MM.1S (cell line): ENCODE measurements around the gene ZNG1F.
"Not testable (repeated sequence)": the region's sequence is repeated elsewhere in the genome, so short reads cannot be mapped to it uniquely, and the experiment has no call there.

Experiments
- DNase-seq: peaks from one replicate; pipeline ENCODE4 v3.0.0-alpha.2; 2015
- H2AFZ ChIP-seq: fragments of 300-600 bp; sonication (generic); 2 replicates; pipeline ENCODE4 v1.6.0; 2016; ENCODE audit warnings: antibody characterized with exemption, low read length
- H3F3A ChIP-seq: fragments of 300-600 bp; sonication (generic); 2 replicates; pipeline ENCODE4 v1.6.1; 2016; ENCODE audit warnings: mild to moderate bottlenecking, antibody characterized with exemption, low read length, moderate library complexity, mixed read lengths; ENCODE audit not compliant: insufficient read depth
- H3K27ac ChIP-seq: fragments of 300-600 bp; sonication (generic); 2 replicates; pipeline ENCODE4 v1.5.1; 2016; ENCODE audit warnings: mild to moderate bottlenecking, low read length
- H3K27me3 ChIP-seq: fragments of 300-600 bp; sonication (generic); replicated peaks from 2 replicates; pipeline ENCODE4 v1.6.0; 2016; ENCODE audit warnings: low read length; ENCODE audit not compliant: insufficient read depth
- H3K36me3 ChIP-seq: fragments of 300-600 bp; sonication (generic); replicated peaks from 2 replicates; pipeline ENCODE4 v1.6.1; 2016; ENCODE audit warnings: mild to moderate bottlenecking, low read length, mixed read lengths; ENCODE audit not compliant: insufficient read depth
- H3K4me1 ChIP-seq: fragments of 300-600 bp; sonication (generic); 2 replicates; pipeline ENCODE4 v1.6.1; 2016; ENCODE audit warnings: low read length, mixed read lengths
- H3K4me2 ChIP-seq: fragments of 300-600 bp; sonication (generic); 2 replicates; pipeline ENCODE4 v1.6.0; 2016; ENCODE audit warnings: low read depth, low read length
- H3K4me3 ChIP-seq: fragments of 300-600 bp; sonication (generic); 2 replicates; pipeline ENCODE4 v1.5.1; 2016; ENCODE audit warnings: low read length, mixed read lengths
- H3K79me2 ChIP-seq: fragments of 300-600 bp; sonication (generic); 2 replicates; pipeline ENCODE4 v1.6.1; 2016; ENCODE audit warnings: mixed run types, low read length, mixed read lengths
- H3K9ac ChIP-seq: fragments of 300-600 bp; sonication (generic); 2 replicates; pipeline ENCODE4 v1.6.1; 2016; ENCODE audit warnings: low read length, mixed read lengths
- H3K9me2 ChIP-seq: fragments of 300-600 bp; sonication (generic); replicated peaks from 2 replicates; pipeline ENCODE4 v1.6.1; 2016; ENCODE audit warnings: mild to moderate bottlenecking, low read length, mixed read lengths; ENCODE audit not compliant: insufficient read depth
- H3K9me3 ChIP-seq: fragments of 300-600 bp; sonication (generic); replicated peaks from 2 replicates; pipeline ENCODE4 v1.6.1; 2016; ENCODE audit warnings: mild to moderate bottlenecking, low read length, mixed read lengths; ENCODE audit not compliant: insufficient read depth
- H4K20me1 ChIP-seq: fragments of 300-600 bp; sonication (generic); 2 replicates; pipeline ENCODE4 v1.6.1; 2016; ENCODE audit warnings: mild to moderate bottlenecking, low read length, moderate library complexity, mixed read lengths; ENCODE audit not compliant: insufficient read depth
- TF ChIP-seq, protein P1 (sequence below): fragments of 300-600 bp; sonication (generic); IDR thresholded peaks from 2 replicates; pipeline ENCODE4 v1.5.1; 2016; ENCODE audit warnings: antibody characterized with exemption, low read length, mixed read lengths

Gene ZNG1F

GRCh38 chr9:41088450-41089059 lies 100.6 kb downstream of the ZNG1F start:
- not testable (repeated sequence) for H3K27ac ChIP-seq, H3K9me2 ChIP-seq, H2AFZ ChIP-seq, H3K36me3 ChIP-seq, H3K4me1 ChIP-seq, H3F3A ChIP-seq, H3K79me2 ChIP-seq, DNase-seq, H3K9me3 ChIP-seq, H3K27me3 ChIP-seq, H4K20me1 ChIP-seq, H3K4me2 ChIP-seq, H3K9ac ChIP-seq, H3K4me3 ChIP-seq
- TF ChIP-seq, protein P1, sequence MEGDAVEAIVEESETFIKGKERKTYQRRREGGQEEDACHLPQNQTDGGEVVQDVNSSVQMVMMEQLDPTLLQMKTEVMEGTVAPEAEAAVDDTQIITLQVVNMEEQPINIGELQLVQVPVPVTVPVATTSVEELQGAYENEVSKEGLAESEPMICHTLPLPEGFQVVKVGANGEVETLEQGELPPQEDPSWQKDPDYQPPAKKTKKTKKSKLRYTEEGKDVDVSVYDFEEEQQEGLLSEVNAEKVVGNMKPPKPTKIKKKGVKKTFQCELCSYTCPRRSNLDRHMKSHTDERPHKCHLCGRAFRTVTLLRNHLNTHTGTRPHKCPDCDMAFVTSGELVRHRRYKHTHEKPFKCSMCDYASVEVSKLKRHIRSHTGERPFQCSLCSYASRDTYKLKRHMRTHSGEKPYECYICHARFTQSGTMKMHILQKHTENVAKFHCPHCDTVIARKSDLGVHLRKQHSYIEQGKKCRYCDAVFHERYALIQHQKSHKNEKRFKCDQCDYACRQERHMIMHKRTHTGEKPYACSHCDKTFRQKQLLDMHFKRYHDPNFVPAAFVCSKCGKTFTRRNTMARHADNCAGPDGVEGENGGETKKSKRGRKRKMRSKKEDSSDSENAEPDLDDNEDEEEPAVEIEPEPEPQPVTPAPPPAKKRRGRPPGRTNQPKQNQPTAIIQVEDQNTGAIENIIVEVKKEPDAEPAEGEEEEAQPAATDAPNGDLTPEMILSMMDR: peak; percentile 24

- H3K9me2 ChIP-seq, H3K27me3 ChIP-seq, H3K79me2 ChIP-seq, H4K20me1 ChIP-seq, DNase-seq, H3K9me3 ChIP-seq, H2AFZ ChIP-seq, H3K4me1 ChIP-seq, H3K36me3 ChIP-seq, H3K9ac ChIP-seq, H3K4me3 ChIP-seq, H3K4me2 ChIP-seq, H3F3A ChIP-seq, H3K27ac ChIP-seq: not testable (repeated sequence)
Measured at GRCh38 chr9:41087929-41088328, 101.2 kb downstream of the ZNG1F start.

DNA sequence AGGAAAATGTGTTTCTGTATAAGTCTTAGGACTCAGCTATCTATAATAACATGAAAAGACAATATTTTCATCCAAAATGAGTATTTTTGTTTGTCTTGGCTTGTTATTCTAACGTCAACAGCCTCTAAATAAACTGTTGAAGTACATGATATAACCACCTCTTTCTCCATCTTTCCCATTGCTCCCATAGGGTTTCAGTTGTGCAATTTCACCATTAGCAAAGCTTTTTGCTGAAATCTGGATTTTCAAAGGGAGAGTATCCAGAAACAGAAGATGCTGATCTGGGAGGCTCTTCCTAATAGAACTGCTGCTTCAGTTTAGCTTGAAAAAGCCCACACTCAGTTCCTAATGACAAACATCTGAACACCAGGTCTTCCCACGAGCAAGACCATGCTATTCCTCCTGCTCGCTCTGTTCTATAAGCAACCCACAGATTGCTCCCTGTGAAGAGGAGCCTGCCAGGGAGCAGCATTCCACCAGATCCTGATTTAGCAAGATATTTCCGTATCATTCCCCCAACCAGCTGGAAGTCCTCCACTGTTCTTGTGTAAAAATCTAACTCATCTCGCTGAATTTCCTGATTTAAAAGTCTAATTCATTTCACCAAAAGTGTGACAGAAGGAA lies 101.8 kb downstream of the ZNG1F start:
- H4K20me1 ChIP-seq, H3F3A ChIP-seq, H3K4me3 ChIP-seq, H3K9me3 ChIP-seq, DNase-seq, H3K4me2 ChIP-seq, H3K27me3 ChIP-seq, H3K27ac ChIP-seq, H3K9ac ChIP-seq, H3K36me3 ChIP-seq, H3K79me2 ChIP-seq, H3K4me1 ChIP-seq, H2AFZ ChIP-seq, H3K9me2 ChIP-seq: not testable (repeated sequence)

DNA sequence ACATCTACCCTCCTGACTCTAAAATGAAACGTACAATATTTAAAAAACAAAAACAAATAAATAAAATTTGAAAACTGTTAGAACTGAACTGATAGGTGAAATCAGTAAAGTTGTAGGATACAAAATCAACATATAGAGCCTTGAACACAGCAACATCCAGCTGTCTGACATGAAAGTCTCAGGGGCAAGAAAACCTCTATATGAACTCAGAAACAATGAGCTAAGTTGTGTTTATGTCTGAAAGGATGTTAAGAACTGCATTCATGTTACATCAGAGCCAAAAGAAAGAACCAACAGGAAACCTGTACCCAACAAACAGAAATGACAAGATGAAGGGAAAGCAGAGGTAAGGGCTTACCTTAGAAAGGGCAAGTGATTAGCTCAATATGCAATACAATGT lies 102.4 kb downstream of the ZNG1F start:
- DNase-seq, H3F3A ChIP-seq, H3K27ac ChIP-seq, H3K9ac ChIP-seq, H4K20me1 ChIP-seq, H3K4me1 ChIP-seq, H3K9me3 ChIP-seq, H3K9me2 ChIP-seq, H3K79me2 ChIP-seq, H3K4me2 ChIP-seq, H3K27me3 ChIP-seq, H3K4me3 ChIP-seq, H2AFZ ChIP-seq, H3K36me3 ChIP-seq: not testable (repeated sequence)

DNA sequence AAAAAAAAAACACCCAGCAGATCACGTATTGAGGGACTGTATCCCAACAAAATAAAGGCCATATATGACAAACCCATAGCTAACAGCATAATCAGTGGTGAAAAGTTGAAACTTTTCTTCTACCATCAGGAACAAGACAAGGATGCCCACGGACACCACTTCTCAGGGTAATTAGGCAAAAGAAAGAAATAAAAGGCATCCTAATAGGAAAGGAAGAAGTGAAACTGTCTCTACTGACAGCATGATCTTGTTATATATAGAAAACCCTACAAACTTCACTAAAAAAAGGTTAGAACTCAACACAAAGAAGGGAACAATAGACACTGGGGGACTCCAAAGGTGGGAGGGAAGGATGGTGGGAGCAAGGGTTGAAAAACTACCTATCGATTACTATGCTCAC lies 102.9 kb downstream of the ZNG1F start:
- H3K79me2 ChIP-seq, H3F3A ChIP-seq, H3K9me2 ChIP-seq, H4K20me1 ChIP-seq, H3K27ac ChIP-seq, H3K4me3 ChIP-seq, H3K36me3 ChIP-seq, H3K9me3 ChIP-seq, H3K4me1 ChIP-seq, H3K9ac ChIP-seq, H3K27me3 ChIP-seq, H2AFZ ChIP-seq: not testable (repeated sequence)
- peak; percentile 14 for DNase-seq
- H3K4me2 ChIP-seq: peak overlapping the region; percentile 43; the same call in 1 of the 2 replicates

DNA sequence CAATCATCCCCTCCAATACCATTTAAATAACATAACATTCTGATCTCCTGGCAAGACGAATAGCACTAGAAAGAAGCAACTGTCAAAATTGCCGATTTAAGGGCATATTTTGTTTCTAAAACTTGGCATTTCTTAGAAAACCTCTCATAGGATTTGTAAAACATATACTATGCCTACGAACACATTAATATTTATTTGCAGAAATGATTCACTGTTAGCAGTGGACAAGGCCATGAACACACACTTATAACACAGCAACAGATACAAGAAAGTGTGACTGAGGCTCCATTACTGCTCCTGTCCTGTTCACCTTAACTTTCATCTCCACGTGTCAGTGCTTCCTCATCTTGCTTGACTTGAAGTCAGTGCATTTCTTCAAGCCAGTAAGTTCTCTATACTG lies 106.8 kb downstream of the ZNG1F start:
- H3K4me3 ChIP-seq, H3K9ac ChIP-seq, H3K36me3 ChIP-seq, H3K4me2 ChIP-seq, H3F3A ChIP-seq, H3K79me2 ChIP-seq, H2AFZ ChIP-seq, H4K20me1 ChIP-seq, H3K9me3 ChIP-seq, H3K27ac ChIP-seq, H3K4me1 ChIP-seq, H3K27me3 ChIP-seq, DNase-seq, H3K9me2 ChIP-seq: not testable (repeated sequence)
